Astrocyte of the cerebellum (primary cell): ENCODE measurements around the gene AMIGO2.

Experiments
- DNase-seq: peaks from one replicate; pipeline ENCODE4 v3.0.0-alpha.2; 2011; ENCODE audit warnings: low read depth
- H3K4me3 ChIP-seq: 2 replicates; pipeline ENCODE4 v1.5.1; 2011; ENCODE audit warnings: mild to moderate bottlenecking, low read depth, low read length, moderate library complexity
- in situ Hi-C: cut with HindIII; loops from 2 replicates; pipeline ENCODE4 v1.10.0; 2017; ENCODE audit warnings: low sequenced_read_pairs
- TF ChIP-seq, protein P1 (sequence below): IDR thresholded peaks from 2 replicates; pipeline ENCODE4 v1.5.1; 2012; ENCODE audit warnings: low read length, low read depth, moderate library complexity, mild to moderate bottlenecking; ENCODE audit errors: missing control alignments

The AMIGO2 gene, protein sequence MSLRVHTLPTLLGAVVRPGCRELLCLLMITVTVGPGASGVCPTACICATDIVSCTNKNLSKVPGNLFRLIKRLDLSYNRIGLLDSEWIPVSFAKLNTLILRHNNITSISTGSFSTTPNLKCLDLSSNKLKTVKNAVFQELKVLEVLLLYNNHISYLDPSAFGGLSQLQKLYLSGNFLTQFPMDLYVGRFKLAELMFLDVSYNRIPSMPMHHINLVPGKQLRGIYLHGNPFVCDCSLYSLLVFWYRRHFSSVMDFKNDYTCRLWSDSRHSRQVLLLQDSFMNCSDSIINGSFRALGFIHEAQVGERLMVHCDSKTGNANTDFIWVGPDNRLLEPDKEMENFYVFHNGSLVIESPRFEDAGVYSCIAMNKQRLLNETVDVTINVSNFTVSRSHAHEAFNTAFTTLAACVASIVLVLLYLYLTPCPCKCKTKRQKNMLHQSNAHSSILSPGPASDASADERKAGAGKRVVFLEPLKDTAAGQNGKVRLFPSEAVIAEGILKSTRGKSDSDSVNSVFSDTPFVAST

DNA sequence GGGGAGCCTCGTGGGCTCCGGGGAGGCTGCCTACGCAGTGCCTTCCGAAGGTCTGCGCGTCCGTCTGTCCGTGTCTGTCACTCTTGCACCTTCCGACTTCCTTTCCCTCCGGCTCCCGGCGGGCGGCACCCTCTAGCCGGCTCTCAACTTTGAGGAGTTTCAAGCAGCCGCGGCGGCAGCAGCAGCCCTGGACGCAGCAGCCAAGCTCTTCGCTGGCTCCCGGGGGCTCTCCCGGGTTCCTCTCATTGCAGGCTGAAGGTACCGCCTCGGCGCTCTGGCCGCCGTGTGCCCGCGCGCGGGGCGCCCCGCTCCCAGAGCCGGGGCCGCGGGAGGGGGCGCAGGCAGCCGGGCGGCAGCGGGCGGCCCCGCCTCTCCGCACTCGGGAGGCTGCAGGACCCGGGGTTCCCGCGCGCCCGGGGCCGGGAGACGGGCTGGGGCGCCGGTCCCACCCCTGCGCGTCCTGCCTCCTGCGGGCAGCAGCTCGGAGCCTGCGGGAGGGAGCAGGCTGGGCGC lies at the start of gene AMIGO2, which contains the start of gene PCED1B:
TSS of gene AMIGO2 (minus strand) at position 492 of the 513 bp plus-strand sequence. CDS start 957 bp downstream, outside the sequence.
TSS of gene PCED1B (plus strand) at position 154 of the 513 bp plus-strand sequence. CDS start 155,443 bp downstream, outside the sequence.
- TF ChIP-seq, protein P1, sequence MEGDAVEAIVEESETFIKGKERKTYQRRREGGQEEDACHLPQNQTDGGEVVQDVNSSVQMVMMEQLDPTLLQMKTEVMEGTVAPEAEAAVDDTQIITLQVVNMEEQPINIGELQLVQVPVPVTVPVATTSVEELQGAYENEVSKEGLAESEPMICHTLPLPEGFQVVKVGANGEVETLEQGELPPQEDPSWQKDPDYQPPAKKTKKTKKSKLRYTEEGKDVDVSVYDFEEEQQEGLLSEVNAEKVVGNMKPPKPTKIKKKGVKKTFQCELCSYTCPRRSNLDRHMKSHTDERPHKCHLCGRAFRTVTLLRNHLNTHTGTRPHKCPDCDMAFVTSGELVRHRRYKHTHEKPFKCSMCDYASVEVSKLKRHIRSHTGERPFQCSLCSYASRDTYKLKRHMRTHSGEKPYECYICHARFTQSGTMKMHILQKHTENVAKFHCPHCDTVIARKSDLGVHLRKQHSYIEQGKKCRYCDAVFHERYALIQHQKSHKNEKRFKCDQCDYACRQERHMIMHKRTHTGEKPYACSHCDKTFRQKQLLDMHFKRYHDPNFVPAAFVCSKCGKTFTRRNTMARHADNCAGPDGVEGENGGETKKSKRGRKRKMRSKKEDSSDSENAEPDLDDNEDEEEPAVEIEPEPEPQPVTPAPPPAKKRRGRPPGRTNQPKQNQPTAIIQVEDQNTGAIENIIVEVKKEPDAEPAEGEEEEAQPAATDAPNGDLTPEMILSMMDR: peak; percentile 47
- peak within 1 kb of the TSS; percentile 75 for H3K4me3 ChIP-seq
- DNase-seq: no peak
- in situ Hi-C loops: no loop called here

DNA sequence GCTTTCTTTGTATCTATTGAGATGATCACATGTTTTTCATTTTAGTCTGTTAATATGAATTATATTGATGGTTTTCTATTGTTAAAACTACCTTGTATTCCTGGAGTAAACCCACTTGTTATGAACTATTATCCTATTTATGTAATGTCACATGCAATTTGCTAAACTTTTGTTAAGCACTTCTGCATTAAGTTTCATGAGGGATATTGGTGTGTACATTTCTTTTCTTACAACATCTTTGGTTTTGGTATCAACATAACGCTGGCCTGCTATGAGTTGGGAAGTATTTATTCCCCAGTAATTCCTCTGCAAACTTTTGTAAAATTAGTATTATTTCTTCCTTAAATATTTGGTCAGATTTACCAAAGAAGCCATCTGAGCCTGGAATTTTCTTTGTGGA lies 46.5 kb upstream of the AMIGO2 start:
- DNase-seq: no peak
- TF ChIP-seq, protein P1: no peak
- H3K4me3 ChIP-seq: no peak overlapping the region
- in situ Hi-C loops: no loop called here

DNA sequence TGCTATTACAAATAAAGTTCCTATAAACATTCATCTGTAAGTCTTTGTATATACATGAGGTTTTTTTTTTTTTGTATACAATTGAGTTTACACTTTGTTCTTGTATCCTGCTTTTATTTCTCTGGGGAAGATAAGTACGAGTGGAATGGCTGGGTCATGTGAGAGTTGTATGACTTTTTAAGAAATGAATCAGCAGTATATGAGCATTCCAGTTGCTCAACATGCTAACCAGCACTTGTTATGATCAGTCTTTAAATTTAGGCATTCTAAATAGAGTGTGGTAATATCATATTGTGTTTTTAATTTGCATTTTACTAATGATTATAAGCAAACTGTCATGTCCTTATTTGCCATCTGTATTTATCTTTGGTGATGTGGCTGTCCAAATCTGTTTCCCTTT lies 44.7 kb upstream of the AMIGO2 start:
- no peak overlapping the region for H3K4me3 ChIP-seq
- no peak for DNase-seq
- TF ChIP-seq, protein P1: no peak
- in situ Hi-C loops: no loop called here

DNA sequence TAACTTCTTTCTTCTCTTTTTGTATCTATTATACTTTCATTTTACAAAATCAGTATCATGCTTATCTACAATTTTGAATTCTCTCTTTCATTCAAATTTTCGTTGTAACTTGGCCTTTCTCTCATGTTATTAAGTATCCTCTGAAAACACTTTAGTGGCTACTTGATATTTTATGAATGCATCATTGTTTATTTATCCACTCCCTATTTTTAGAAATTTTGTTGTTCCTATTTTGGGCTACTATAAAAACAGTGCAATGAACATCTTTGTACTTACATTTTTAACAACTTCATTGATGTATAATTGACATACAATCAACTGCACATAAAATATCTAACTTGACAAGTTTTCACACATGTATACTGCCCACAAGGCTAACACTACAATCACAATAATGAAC lies 44.0 kb upstream of the AMIGO2 start:
- no peak for DNase-seq
- in situ Hi-C loops: no loop called here
- no peak overlapping the region for H3K4me3 ChIP-seq
- TF ChIP-seq, protein P1: no peak

DNA sequence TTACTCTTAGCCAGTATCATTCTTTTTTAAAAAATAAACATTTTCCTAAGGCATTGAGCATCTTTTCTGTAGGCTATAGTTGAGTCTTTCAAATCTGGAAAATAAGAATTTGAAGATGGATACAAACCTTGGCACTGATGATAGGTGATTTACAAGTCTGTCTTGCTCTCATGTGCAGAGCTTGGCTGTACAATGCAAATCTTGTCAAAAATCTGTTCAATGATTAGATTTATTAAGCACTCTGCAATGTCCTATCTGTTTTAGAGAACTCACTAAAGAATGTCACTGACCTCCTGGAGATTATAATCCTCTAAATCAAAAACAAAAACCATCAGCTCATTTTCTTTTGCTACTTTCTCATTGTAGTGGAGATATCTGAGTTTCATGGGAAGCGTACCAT lies 42.8 kb upstream of the AMIGO2 start:
- TF ChIP-seq, protein P1: no peak
- in situ Hi-C loops: no loop called here
- no peak overlapping the region for H3K4me3 ChIP-seq
- no peak for DNase-seq

DNA sequence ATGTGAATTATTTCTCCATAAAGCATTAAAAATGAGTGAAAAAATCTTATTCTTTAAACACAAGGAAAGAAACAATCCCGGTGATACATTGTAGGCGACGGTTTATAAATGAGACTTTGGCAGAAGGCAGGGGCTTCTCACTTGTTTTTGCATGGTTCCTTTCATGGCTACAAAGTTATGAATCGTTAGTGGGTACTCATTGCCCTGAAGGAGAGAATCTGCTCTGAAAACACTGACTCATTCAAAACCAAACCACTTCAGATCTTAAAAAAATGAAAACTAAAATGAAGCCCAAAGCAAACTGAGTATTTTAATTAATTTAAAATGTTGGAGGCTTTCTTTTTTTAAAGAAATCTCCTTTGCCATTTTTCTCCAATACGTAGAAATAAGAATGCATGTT lies 41.4 kb upstream of the AMIGO2 start:
- TF ChIP-seq, protein P1: no peak
- DNase-seq: no peak
- H3K4me3 ChIP-seq: no peak overlapping the region
- in situ Hi-C loops: no loop called here
